GM21825 (cell line): ENCODE measurements around the gene GRIP2.

Experiments
- ATAC-seq: cut with Tn5 transposase; IDR thresholded peaks from one replicate; pipeline ENCODE4 v1.9.1; 2021; ENCODE audit warnings: mild to moderate bottlenecking, moderate library complexity; ENCODE audit not compliant: unreplicated experiment

GRIP2 gene

DNA sequence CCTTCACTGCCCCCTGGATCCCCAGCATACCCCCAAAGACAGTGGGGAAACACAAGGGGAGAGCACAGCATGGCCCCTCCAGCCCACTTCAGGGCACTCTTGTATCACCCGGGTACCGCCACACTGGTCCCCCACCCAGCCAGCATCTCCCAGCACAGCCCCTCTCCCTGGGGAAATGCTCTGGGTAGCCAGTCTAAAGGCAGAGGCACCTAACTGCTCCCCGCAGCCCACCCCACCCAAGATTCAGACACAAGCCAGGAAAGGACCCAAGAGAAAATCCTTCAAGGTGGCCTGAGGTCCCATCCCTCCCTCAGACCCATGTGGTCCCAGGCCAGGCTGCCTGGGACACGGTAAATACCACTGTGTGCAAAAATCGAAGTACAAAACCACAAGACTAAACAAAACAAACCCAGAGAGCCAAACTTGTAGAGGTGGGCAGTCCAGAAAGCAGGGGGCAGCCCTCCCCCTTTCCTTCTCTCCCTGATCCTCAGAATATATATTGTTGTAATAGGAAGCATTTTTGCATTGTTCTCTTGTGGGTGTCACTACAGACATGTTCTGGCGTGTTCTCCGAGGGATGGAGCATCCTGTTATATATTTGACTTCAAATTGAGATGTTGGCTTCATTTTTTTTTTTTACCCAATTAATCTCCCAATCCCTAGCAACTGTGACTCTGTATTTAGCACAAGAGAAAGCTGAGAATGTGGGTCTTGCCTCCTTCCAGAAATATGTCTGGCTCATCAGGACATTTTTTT, 51.7 kb downstream of the GRIP2 start:
- ATAC-seq, result no peak

DNA sequence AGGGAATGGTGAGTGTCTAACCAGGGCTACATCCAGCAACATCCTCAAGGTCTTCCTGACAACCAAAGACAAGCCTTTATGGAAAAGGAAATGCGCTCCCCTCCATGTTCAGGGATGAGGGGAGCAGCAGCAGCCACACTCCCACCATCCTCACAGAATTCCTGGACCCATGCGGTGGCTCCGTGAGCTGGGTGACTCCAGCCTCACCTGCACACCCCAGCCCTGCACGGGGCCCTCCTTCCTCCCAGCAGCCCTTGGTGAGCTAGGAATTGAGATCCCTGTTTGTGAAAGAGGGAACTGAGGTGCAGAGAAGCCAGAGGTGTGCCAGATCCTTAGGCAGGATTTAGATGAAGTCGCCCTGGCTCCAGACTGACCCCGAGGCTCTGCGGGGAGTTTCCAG, 52.3 kb downstream of the GRIP2 start:
- ATAC-seq, result no peak

DNA sequence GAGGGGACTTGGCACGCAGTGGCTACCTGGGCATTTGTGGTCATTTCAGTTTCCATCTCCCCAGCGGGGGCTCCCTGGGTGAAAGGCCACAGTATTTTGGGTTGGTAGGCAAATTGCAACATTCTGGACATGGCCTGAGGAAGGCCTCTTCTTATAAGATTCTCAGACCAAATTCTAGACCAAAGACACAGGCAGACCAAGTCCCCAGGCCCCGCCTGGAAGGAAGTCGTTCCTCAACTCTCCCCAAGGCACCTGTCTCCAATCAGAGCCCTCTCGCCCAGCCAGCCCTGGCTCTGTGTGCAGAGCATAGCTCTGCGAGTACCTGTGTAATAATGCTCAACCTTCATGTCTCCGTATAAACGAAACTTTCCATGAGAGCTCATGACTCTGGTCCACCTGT, 53.1 kb downstream of the GRIP2 start:
- no peak for ATAC-seq

DNA sequence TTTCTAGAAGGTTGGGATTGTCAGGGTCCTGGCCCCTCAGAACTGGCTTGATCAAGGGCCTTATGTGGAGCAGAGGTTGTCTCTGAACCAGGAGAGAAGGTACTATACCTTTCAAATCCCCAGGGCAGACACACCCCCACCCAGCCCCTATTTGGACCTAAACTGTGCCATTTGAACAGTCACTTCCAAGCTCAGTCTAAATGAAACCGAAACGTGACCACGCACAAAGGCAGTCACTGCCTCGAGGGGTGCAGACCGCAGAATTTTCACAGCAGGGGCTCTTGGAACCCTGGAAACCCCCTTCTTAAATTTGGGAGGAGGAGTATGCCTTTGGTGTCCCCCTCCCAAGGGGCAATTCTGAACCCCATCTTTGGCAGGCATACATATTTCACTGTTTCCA, 53.7 kb downstream of the GRIP2 start:
- peak; percentile 52 for ATAC-seq

DNA sequence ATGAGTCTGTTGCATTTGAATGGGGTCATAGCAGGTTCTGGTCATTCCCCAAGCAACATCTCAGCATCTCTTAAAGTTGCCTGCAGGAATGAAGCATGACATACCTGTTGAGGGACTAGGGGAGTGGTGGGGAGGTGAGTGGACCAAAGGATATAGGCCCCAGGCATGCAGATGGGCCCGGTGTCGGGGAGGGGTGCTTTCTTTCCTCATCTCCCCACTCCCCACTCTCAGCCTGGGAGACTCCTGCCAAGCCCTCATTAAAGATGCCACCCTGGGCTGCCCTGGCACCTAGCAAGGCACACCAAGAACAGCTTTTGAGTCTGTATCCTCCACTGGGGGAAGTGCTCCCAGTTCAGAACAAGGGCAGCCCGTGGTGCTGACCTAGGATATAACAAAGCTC, 54.2 kb downstream of the GRIP2 start:
- ATAC-seq, result no peak

DNA sequence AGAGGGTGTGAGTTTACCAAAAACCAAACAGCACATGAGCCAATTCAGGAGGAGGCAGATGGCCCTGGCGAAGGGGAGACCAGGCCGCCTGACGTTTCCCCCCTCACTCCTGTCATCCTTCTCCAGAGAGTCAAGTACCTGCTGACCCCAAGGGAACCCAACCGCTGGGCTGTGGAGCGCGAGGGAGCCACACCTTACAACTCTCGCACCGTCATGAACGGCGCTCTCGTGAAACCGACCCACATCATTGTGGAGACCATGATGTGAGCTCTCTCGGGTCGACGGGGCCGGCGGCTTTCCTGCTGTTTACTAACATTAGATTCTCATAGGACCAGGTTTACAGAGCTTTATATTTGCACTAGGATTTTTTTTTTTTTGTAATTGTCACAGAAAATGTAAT, 55.4 kb downstream of the GRIP2 start:
- ATAC-seq, result no peak

DNA sequence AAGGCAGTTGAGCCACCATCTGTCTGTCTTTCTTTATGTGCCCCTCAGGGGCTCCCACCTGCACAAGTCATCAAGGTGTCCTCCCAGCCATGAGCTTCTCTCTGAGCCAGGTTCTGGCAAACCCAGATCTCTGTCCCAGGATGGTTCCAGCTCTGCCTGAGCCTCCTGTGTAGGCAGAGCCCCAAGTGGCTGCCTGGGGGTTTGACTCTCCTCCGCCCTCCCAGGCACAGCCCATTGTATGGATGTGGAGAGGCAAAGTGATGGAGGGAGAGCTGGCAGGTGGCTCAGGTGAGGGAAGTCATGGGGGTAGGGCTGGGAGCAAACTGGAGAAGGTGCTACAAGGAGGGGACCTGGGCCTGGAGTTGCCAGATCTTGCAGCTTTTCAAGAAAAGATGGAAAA, 56.9 kb downstream of the GRIP2 start:
- no peak for ATAC-seq

DNA sequence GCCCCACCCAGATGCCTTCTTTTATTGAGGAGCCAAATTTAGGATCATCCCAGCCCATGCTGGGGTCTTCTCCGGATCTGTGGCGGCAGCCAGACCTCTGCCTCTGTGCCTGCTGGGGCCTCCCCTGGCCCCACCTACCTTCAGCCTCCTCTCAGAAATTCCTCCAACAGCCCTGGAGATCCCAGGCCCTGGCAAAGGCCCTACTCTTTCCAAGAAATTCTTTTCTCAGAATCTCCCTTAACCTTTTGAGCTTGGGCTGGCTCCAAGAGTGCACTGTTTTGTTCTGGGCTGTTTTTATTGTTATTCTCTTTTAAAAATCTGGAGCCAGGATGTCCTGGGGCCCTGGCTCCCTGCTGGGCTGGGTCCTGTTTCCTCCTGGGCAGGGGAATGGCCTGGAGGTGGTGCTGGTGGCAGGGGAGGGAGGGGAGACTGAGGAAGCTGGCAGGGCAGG, 57.8 kb downstream of the GRIP2 start:
- no peak for ATAC-seq

DNA sequence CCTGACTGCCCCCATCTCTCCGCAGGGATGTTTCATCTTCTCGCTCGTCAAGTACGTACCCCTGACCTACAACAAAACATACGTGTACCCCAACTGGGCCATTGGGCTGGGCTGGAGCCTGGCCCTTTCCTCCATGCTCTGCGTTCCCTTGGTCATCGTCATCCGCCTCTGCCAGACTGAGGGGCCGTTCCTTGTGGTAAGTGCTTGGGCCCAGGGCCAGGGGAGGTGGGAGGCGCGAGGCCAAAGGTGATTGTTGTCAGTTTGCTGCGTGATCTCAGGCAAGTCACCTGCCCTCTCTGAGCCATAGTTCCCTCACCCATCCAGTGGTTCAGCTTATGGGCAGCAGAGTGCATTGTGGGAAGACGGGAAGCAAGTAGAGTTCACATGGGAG, 58.5 kb downstream of the GRIP2 start:
- no peak for ATAC-seq

DNA sequence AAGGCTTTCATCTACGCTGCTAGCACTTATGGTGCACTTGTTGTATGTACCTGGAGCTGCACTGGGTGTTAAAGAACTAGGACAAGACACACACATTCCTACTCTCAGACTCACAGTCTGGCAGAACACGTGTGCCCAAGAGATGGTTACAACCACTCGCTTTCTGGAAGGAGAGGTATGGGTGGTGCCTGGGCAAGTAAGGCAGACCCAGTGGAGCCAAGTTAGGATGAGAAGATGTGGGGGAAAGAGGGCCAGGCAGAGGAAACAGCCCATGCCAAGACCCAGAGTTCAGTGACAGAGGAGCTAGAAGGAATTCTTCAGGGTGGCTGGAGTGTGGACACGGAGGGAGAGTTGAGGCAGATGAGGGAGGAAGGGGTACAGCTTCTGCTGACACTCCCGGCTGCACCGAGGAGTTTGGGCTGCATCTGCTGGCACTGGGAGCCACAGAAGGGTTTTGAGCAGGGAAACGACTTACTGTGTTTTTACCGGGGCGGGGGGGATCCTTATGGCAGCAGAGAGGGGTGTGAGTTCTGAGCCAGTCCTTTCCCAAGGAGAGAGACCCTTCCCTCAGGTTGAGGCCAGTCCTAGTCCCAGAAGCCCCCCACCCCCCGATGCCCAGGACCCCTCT, 59.0 kb downstream of the GRIP2 start:
- ATAC-seq, result no peak

DNA sequence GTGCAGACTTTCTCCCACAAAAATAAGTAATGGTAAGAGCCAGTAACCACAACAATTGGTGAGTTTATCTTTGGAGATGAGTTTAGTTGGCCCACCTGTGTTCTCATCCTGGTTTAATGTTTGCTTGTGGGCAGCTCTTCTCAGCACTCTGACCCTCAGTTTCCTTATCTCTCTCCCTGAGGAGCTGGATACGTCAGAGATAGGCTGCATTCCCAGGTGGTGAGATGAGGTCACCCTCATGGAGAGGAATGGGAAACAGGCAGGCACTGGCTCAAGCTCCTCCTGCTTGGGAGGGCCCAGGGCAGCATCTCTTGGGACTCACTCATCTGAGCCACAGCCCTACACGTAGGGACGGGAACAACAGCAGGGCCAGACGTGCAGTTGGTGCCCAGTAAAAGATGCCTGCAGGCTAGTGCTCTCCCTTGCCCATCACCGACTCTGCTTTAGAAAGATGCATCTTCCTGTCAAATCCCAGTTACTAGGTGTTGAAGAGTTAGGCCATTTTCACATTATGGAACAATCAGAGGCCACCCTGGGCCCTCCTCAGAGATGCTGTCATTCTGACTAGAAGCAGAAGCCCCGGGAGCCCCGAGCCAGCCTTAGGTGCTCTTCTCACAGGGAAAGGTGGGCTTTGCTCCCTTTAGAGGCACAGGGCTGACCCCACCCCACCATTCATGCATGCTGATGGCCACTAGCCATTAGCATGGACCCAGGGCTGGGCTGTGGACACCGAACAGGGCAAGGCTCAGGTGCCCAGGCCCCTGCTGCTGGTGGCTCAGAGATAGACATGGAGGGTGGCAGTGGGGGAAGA, 59.7 kb downstream of the GRIP2 start:
- no peak for ATAC-seq

DNA sequence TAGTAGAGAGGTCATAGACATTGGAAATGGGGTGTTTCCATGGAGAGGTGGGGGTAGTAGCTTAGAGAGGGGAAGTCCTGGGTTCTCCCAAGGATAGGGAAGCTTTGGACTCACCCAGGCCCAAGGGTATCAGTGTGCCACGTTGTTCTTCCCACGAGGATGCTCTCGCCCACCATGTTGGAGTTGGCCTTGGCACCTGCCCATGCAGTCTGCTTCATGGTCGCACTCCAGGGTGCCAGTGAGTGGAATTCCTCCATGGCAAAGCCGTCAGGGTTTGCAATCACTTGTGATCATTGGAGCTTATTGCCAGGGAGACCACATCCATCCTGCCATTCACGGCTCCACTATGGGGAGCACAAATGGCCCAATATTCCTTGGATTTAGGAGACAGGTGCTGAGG, 60.6 kb downstream of the GRIP2 start:
- ATAC-seq, result no peak

DNA sequence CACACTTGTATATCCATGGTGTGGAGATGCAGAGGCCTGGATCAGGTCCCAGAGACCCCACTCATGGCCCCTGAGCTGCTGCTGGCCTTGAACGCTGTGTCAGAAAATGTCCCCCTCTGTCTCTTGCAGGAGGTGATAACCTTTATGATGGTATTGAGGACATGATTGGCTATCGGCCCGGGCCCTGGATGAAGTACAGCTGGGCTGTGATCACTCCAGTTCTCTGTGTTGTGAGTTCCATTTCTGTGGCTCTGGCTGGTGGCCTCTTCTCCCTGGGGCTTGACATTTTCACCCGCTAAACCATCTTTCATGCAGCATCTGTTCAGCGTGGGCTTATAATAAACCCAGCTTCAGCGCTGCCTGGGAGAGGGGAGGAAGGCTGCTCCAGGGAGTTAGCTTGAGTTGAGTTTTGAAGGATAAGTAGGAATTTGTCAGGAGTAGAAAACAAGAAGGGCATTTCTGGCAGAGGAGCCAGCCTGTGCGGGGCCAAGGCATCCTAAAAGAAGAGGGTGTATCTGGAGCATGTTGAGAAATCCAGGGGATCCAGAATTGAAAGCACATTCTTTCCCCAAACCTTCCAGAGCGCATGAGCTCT, 61.1 kb downstream of the GRIP2 start:
- ATAC-seq, result no peak

DNA sequence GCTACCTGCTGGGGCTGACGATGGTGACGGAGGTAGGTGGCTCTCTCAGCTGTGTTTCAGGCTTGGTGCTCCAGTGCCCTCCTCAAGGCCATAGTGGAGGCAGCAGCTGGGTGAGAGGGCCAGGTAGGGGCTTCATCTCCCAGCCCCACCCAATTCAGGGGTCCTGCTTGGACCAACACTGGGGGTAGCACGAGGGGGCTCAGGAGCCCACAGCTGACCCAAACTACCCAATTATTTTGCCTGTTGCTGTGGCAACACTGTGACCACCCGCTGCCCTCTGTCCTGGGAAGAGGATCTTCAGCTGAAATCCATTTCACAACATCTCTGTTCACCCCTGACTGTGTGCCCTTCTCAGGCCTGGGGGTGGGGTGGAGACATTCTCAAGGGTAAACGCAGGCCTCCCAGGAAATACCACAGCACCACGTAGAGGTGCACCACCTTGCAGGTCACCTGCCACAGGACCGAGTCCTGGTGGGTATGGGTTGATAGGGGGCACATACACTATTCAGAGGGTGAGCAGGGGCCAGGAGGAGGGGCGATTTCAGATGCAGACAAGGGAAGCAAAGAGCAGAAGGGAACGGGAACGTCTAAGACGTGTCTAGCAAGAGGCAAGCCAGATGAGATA, 62.7 kb downstream of the GRIP2 start:
- no peak for ATAC-seq

DNA sequence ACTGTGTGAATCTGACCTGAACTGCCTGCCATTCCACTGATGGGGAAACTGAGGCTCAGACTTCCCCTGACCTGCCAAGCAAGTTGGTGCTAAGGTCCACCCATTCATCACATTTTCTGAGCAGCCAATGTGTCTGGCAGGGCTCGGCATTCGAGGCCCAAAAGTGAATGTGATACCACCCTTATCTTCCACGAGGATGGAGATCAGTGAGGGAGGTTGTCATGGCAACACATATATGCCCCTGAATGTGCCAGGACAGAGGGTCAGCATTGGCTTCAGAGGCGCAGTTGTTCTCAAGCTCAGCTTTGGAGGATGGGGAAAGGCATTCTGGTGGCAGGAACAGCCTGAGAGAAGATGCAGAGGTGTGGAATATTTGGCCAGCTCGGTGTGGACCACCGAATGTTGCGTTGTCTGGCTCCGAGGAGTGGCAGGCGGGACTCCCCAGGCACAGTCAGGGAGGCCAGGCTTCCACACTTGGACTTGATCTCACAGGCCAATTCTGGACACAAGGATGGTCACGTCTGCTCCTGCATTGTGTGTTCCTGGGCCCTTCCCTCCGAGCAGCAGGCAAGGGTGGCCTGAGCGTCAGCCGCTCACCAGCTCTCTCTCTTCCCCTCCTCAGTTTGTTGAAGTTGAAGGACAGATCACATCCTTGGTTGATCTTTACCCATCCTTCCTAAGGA, 63.4 kb downstream of the GRIP2 start:
- ATAC-seq, result no peak

DNA sequence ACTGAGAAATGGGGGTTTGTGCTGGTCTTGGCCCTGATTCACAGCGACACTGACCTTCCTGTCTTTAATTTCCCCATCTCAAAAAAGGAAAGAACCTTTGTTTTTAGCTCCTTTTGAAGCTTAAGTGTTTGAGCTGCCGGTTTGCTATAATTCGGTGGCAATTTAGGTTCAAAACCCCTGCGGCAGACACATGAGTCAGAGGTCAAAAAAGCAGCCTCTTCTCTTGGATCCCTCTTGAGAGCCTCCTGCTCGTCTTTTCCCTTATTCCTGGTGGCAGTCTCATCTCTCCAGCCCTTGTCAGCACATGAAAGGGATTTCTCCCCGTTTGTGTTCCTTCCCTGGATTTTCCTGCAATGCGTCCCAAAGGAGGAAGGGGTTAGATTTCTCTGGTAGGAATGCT, 64.5 kb downstream of the GRIP2 start:
- ATAC-seq, result no peak

DNA sequence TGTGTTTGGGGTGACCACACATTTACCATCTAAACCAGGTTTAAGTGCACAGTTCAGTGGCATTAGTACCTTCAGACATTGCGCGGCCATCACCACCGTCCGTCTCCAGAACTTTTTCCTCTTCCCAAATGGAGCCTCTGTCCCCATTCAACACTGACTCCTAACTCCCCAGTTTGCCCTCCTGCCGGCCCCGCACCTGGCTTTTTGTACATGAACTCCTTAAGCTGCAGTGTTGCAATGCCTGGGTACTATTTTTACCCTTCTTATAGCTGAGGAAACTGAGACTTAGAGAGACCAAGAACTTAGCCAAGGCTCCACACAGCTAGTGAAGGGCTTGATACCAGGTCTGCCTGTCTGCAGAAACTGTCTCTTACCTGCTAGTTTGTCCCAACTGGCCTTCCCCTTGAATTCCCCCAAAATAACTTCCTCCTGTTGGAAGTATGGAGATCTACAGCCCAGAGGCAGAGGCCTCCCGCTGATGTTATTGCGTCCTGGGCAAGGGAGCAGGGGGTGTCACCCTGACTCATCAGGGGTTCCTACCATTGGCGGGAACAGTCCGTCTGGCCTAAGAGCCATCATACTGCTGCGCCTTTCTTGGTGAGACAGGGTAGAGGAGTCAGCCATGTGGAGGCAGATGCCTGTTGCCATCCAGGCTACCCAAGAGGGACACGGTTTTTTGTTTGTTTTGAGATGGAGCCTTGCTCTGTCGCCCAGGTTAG, 65.6 kb downstream of the GRIP2 start:
- no peak for ATAC-seq

DNA sequence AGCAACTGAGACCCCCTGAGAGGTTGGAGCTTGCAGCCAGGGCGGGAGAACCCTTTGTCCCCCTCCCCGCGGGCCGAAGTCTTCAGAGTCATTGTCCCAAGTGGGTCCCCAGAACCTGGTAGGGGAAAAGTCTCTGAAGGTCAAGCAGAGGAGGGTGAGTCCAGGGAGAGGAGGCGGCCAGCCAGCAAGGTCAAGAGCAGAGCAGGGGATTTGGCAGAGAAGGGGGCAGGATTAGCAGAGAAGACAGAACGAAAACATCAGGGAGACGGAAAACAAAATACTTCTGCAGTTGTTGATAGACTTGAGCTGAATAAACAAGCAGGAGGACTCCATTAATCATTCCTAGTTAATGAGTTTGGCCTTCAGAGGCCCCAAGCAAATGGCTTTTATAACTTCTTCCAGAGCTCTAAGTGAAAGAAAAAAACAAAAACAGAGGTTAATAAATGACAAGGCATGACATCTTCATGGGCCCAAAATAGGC, 66.7 kb downstream of the GRIP2 start:
- ATAC-seq, result no peak

DNA sequence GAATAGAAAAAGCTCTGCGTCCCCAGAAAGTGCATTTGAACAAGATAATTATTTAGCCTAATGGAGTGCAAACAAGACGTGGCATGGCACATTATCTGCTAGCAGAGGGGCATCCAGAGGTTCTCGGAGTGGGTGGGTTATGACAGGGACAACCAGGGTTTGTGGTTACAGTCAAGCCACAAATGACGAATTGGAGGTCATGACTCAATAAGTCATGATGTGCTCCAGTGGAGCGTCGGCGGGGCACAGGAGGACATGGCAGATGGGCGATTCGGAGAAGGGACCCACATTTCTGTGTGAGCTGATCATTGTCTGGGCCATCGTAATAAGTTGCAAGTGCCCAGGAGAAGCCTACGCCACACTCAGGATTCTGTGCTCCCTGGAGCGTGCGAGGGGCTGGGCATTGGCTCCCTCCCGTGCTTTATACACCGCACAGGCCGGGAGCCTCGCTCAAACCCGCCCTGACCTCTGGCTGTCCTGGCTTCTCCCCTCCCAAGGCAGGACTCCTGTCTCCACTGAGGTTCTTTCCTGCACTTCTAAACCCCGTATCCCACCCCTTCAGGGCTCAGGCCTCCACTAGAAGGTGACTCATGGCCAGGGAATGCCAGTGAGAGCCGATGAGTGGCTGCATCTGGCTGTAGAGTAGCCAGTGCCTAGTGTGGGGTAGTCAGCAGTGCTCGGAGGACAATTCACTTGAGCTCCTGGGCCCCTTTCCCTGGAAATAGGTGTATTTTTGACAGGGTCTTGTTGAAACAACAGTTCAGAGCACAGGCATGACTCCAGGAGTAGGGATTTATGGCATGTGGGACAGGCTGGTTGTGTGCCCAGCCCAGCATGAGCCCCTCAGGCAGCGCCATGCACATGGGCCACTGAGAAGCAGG, 67.4 kb downstream of the GRIP2 start:
- ATAC-seq, result no peak
